ENCODE measurements around the gene THAP9.
"Not testable (repeated sequence)": the region's sequence is repeated elsewhere in the genome, so short reads cannot be mapped to it uniquely, and the experiment has no call there.

Gene THAP9

GRCh38 chr4:82893942-82894341, 6.6 kb upstream of the THAP9 start:
- no peak for DNase-seq

GRCh38 chr4:82896755-82897154, 3.8 kb upstream of the THAP9 start:
- DNase-seq = no peak

- peak in 1 of 2 experiments; percentile 11 for DNase-seq
Observed at GRCh38 chr4:82898322-82899243, 2.0 kb upstream of the THAP9 start.

DNA sequence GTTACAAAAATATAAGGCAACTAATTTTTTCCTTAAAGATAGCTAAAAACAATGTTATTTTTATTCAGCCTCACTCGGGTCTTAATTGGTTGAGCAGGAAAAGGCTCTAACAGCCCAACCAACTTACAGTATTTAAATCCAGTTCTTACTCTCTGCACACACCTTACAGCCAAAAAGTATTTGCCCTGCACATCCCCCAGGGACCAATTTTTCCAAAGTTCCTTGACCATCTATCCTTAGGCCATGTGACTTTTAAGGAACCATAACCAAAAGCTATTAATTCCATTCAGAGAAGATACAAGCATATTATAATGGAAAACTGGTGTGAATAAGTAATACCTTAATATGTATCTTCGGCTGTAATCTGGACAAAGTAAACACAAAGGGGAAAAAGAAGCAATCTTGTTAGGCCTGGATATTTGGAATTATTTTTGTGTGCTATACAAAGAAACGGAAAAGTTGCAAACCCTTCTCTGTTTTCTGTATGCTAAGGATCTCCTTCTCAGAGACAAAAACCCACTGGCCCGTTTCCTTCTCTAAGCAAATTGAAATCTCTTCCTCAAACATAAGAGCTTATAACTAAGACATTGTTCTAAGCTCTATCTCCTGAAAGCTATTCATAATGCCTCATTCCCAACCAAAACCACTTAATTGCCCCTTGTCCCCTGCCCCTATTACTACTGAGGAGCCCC, 1.0 kb upstream of the THAP9 start:
- DNase-seq = no peak

DNA sequence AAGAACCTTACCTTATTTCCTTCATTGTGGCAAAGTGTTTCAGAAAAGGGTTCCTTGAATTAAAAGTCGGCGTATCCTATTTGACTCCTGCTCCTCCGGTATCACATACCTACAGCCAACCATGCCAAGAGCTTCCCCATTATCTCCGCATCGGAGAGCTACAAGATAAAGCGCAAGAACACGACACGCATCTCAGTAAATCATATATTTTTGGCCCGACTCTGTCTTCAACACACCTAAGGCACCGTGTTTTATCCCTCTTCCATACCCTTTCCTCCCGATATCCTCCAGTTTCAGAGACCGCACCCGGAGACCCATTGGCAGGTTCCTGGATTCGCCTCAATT, 497 bp upstream of the THAP9 start:
- DNase-seq = peak; percentile 44 to 69

- DNase-seq = peak in 1 of 2 experiments; percentile 69
Observed at GRCh38 chr4:82901183-82901718, 716 bp downstream of the THAP9 start.

DNA sequence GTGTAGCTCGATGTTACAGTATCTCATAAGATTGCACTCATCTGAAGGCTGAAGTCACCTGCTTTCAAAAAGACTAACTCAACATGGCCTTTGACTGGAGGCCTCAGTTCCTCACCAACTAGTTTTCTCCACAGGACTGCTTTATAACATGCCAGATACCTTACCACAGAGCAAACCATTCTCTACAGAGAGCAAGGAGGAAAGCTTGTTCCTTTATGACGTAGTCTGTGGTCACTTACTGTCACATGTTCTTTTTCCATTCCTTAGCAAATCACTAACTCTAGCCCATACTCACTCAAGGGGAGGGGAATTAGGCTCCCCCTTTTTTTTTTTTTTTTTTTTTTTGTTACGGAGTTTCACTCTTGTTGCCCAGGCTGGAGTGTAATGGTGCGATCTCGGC, 3.2 kb downstream of the THAP9 start:
- DNase-seq = no peak

DNA sequence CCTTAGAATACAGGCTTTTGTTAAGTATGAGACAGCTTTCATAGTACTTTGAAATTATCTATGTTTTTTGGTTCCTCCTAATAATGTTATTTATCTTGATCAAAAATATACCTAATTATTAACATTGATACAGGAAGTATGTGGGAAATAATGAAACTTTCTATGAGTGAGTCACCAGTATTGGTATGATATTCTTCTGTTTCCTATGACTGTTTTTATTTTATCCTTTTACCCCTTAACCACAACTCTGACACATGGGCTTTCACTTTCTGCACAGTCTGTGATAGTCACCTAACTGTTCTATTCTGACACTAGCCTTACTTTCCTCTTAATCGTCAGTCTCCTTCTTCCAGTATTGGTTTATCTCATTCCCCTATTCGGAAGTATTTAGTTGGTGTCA, 4.7 kb downstream of the THAP9 start:
- no peak for DNase-seq

DNA sequence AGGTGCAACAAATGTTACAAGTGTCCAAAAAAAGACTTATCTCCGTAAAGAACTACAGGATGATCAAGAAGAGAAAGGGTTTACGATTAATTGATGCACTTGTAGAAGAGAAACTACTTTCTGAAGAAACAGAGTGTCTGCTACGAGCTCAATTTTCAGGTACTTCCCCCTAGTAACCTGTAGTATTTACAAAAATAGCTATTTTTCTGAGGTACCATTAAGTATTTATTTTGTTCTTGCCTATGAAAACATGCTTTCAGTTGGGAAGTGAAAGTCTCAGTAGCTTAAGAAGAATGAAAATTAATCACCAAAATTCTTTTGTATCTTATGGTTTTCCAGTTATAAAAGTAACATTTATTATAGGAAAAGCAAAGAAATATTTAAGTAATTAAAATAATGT, 5.9 kb downstream of the THAP9 start:
- DNase-seq = no peak

DNA sequence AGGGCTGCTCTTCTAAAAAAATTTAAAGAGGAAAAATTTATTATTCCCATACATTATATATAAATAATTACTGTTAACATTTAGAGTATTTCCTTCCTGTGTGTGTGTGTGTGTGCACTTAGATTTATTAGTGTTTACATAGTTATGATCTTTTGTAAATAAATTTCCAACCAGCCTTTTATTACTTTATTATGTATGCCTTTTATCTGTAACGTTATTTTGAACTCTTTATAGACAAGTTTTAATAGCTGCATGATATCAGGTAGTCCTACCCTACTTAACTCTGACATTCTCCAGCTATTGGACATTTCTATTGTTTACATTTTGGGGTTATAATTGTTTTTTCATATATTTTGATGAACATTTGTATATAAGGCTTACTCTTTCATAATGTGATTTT, 8.8 kb downstream of the THAP9 start:
- DNase-seq = no peak

DNA sequence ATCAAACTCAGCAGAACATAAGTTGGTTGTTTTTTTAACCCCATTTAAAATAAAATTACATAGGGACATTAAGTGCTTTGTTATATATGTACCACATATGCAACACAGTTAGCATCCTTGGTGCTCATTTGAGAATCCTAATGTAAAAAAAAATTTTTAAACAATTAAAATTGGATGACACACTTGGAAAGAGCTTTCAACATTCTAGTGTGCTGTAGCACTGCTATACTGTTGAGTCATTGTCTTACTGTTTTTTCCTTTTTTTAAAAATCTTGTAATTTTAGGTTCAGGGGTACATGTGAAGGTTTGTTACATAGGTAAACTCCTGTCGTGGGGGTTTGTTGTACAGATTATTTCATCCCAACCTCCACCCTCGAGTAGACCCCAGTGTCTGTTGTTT, 12.8 kb downstream of the THAP9 start:
- no peak for DNase-seq

DNA sequence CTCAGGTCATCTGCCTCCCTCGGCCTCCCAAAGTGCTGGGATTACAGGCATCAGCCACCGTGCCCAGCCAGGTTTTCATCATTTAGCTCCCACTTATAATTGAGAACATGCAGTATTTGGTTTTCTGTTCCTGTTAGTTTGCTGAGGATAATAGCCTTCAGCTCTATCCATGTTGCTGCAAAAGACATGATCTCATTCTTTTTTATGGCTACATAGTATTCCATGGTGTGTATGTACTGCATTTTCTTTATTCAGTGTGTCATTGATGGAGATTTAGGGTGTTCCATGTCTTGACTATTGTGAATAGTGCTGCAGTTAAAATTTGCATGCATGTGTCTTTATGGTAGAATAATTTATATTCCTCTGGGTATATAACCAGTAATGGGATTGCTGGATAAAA, 13.4 kb downstream of the THAP9 start:
- DNase-seq = not testable (repeated sequence)

DNA sequence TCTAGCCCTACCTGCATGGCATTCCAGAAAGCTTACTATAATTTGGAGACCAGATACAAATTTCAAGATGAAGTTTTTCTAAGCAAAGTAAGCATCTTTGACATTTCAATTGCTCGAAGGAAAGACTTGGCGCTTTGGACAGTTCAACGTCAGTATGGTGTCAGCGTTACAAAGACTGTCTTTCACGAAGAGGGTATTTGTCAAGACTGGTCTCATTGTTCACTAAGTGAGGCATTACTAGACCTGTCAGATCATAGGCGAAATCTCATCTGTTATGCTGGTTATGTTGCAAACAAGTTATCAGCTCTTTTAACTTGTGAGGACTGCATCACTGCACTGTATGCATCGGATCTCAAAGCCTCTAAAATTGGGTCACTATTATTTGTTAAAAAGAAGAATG, 17.6 kb downstream of the THAP9 start:
- no peak for DNase-seq

GRCh38 chr4:82919386-82919785, 18.9 kb downstream of the THAP9 start:
- DNase-seq = no peak

DNA sequence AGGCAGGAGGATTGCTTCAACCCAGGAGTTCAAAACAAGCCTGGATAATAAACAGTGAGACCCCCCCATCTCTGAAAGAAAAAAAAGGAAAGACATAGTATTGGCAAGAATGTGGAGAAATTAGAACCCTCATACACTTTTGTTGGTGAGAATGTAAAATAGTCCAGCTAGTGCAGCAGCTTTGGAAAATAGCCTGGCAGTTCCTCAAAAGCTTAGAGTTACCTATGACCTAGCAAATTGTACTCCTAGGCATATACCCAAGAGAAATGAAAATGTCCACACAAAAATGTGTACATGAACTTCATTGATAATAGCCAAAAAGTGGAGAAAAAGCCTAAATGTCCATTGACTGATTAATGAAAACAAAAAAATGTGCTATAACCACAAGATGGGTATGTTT, 21.3 kb downstream of the THAP9 start:
- no peak for DNase-seq

DNA sequence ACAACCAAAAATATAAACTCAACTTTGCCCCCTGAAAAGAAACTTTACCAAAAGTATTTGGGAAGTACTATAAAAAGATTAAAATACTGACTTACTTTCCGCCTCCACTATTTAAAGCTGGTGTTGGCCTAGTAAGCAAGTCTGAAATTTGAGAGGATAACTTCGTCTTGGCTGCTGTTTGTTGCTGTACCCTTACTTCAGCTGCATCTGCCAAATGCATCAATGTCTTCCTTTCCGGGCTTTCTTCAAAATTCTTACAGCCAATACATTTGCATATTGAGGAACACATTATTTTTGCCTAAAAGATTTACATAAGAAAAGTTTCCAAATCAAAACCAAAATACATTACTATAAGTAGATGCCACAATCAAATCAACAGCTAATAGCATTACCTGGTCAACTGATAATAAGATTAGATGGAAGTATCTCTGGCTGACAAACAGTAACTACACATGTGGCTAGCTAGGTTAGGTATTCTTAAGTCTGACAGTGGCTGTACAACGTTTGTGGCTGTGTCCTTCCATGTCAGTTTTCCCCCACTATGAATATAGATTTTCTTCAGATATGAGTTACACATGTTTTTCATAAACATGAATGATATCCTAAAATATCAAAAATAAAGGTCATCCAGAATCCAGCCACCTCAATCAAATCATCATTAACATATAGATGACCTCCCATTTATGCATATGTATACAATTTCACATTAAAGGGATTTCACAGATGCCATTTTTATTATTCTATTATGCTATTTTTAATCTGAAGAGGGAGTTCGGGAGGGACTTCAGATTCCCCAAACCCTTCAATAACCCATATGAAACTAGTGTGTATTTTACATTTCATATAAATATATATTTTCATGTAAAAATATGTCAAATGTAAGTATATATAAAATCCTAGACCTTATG, 30.6 kb downstream of the THAP9 start:
- DNase-seq = no peak

GRCh38 chr4:82934441-82934840, 33.9 kb downstream of the THAP9 start:
- DNase-seq = no peak

DNA sequence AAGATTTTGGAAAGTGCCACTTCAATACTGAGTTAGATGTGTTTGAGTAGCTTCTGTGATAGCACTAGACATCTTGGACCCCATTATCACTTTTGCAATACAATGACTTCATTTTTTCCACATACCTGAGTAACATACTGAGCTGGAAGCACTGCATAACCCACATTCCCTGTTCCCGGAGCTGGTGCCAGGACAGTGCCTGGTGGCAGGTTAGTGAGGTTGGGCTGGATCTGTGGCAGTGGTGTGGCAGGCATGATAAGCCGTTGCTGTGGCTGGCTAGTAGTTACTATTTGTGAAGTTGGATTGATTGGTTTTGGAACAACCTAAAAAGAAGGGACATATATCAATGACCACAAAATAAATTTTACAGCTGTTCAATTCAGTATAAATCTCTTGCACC, 38.9 kb downstream of the THAP9 start:
- no peak for DNase-seq

DNA sequence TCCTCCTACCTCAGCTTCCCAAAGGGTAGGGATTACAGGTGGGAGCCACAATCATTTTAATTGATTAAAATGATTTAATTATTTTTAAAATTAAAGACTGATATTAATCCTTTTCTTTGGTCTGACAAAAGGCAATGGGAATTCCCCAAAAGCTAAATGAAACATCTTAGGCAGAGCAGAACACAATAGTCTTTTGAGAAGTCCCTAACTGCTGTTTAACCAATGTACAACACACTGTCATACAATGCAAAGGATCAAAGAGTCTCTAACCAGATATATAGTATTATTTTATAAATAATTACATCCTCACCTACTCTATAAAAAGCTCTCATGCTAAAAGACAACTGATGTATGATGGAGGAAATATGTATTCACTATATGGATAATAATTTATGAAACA, 47.0 kb downstream of the THAP9 start:
- no peak for DNase-seq

- no peak for DNase-seq
Observed at GRCh38 chr4:82948647-82949204, 48.2 kb downstream of the THAP9 start.

DNA sequence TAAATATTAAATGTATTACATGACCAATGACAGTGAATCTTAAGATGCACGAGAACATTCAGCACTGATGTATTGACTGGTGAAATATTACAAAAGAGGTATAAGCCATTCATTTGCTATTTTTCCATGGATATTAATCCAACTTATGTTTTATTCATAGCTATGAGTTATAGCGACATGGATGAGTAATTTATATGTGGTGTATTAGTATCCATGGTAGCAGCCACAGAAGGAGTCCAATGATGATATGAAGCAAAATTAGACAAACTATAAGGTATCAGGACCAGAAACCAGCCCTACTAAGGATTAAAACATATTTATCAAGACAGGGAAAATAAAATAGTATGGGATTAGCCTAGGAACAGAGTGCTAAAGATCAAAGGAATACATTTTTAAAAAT, 50.7 kb downstream of the THAP9 start:
- DNase-seq = no peak

- no peak for DNase-seq
Observed at GRCh38 chr4:82954212-82954611, 53.7 kb downstream of the THAP9 start.

DNA sequence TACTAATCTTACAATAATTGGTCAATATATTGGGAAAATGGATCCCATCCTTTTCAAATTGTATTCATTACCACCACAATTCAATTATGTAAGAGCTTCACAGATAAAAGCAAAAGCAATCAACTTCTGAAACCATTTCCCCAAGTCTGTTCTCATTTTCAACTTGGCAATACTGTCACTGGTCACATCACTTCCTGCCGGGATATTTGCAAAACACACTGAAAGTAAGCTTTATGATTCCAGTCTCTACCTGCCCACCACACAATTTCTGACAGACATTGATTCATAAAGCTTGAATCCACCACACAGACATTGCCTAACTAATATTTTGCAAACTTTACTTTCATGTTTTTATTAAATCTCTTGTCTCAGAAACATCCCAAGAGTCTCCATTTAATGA, 56.5 kb downstream of the THAP9 start:
- no peak for DNase-seq

Data from SHP77 (cell line).